Activated effector memory CD4-positive, alpha-beta T cell treated with Interleukin-2 at 50 U/mL for 16 hours (primary cell): Measurements from ENCODE around the gene MYH16.
A peak's percentile ranks its signal among the peaks of the same experiment; 100 is the strongest.
"Not testable (repeated sequence)": the region's sequence is repeated elsewhere in the genome, so short reads cannot be mapped to it uniquely, and the experiment has no call there.

Source experiments
- DNase-seq: peaks from one replicate; pipeline ENCODE4 v3.0.0-alpha.2; 2020

The MYH16 gene

DNA sequence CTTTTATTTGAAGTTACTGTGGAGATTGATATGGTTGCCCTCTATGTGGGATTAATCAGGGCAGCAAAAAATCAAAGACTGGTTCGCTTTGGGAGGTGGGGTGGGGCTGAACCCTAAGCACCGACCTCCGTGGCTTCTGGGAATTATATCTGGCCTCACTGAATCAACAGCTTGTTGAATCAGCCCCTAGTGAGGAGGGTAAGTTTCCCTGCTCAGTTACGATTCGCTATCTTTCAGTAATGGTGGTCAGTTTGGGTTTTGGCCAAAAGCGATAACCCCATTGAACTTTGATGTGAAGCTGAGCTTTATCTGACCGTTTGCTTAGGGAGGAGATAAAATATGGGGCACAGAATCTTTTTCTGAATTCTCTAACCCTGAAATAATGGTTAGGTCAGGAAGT lies 36.5 kb downstream of the MYH16 start:
- DNase-seq = no peak

DNA sequence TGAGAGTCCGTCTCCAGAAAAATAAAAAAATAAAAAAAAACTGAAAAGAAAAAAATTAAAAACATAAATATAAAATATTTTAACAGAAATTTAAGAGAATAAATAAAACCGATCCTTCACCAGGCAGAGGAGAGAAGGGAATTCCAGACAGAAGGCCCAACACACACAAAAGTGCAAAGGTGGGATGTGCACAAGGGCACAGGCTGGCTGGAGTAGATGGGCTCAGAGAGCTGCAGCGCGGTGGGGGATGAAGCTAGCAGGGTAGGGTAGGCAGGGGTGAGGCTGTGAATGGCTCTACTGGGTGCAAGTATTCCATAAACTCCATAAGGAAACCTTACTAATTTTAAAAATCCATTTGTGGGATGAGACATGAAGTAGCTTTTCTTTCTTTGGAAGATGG lies 37.4 kb downstream of the MYH16 start:
- no peak for DNase-seq

DNA sequence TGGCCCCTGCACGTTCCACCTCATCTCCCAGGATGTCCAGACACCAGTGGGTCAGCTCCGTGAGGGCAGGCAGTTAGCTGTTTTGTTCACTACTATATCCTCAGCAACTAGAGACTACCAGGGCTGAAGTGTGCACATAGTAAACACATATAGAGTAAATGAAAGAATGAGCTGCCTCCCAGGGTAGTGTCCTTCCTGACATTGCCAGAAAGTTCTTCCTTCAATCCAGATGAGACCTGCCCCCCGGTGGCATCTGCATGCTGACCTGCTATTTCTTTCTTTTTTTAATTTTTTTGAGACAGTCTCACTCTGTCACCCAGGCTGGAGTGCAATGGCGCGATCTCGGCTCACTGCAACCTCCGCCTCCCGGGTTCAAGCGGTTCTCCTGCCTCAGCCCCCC lies 39.1 kb downstream of the MYH16 start:
- no peak for DNase-seq

DNA sequence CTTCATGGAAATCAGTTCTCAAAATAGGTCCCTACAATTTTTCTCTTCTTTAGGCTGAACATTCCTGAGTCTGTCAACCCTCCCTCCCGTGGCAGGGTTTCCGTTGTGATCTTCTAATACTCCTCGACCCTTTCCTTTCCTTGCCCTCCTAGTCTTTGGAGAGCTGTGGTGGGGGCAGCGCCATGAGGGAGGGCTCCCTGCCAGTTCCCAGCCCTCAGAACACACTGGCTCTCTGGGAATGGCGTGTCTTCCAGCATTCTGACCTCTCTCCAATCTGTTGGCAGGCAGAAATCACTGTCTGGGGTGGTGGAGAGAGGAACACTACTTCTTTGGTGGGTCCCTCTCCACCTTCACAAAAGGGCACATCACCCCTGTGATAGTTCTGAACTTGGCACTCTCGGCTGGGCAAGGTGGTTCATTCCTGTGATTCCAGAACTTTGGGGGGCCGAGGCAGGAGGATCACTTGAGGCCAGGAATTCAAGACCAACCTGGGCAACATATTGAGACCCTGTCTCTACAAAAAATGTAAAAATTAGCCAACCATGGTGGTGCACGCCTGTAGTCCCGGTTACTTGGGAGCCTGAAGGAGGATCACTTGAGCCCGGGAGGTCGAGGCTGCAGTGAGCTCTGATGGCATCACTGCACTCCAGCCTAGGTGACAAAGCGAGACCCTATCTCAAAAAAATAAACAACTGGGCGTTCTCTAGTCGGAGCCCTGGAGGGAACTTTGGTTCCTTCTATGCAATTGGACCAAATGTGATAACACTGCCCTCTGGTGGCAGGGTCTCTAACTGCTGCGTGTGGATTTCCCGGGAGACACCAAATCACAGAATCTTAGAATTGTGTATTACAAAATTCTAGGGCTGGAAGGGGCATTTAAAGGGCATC lies 39.9 kb downstream of the MYH16 start:
- DNase-seq = peak; percentile 51

- DNase-seq = no peak
These were observed 40.5 kb downstream of the MYH16 start for GRCh38 chr7:99313204-99313573.

DNA sequence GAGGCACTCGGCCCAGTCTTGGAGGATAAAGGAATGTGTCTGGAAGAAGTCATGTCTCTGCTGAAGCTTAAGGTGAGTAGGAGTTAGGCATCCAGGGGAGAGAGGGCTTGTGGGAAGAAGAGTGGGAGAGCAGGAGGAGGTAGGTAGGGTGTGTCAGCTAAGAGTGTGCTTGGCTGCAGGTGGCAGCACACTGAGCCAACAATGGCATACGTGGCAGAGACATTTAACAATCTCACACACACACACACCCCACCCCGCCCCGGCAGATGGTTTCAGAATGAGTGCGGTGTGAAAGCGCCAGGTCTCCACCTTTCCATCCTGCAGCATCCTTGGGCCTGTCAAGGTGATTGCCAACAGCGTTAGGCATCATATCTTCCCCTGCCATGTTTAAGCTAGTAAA lies 41.9 kb downstream of the MYH16 start:
- no peak for DNase-seq

DNA sequence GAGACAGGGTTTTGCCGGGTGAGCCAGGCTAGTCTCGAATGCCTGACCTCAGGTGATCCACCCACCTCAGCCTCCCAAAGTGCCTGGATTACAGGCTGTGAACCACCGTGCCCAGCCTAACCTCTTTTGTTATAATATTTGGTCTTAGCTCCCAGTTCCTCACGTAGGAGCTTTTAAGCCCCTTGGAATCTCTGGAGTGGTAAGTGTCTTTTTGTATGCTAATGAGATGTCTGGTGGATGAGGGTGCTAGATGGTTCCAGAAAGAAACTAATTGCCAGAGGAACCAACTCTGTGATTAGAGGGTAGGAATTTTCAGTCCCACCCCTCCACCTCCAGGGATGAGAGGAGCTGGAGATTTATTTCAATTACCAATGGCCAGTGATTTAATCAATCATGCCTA lies 47.7 kb downstream of the MYH16 start:
- DNase-seq = no peak

GRCh38 chr7:99322659-99323058 lies 50.0 kb downstream of the MYH16 start:
- DNase-seq = not testable (repeated sequence)

DNA sequence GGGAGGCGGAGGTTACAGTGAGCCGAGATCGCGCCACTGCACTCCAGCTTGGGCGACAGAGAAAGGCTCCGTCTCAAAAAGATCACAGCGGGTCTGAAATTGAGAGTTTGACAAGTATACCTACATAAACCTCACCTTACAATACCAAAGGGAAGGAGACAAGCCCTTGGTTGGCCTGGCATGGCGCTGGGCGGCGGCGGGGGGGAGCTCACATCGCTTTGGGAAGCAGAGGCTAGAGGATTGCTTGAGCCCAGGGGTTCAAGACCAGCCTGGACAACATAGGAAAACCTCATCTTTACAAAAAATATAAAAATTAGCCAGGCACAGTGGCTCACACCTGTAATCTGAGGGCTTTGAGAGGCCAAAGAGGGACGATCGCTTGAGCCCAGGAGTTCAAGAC lies 51.9 kb downstream of the MYH16 start:
- no peak for DNase-seq

DNA sequence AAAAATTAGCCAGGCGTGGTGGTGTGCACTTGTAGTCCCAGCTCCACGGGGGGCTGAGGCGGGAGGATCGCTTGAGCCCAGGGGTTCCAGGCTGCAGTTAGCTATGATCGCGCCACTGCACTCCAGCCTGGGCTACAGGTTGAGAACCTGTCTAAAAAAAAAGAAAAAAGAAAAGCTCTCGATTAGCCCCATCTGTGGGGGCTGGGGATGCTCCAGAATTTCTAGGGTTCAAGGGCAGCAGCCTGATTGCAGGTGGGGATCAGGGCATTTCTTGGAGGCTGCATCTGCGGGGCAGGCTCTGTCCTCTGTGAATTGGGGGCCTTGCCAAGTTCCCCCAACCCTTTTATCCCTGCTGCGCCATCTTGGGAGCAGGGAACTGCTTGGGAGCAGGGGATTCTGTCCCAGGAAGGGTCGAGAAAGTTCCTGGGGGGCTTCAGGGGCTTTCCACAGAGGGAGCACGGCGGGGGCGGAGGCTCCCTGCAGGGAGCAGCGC lies 52.4 kb downstream of the MYH16 start:
- DNase-seq = no peak

DNA sequence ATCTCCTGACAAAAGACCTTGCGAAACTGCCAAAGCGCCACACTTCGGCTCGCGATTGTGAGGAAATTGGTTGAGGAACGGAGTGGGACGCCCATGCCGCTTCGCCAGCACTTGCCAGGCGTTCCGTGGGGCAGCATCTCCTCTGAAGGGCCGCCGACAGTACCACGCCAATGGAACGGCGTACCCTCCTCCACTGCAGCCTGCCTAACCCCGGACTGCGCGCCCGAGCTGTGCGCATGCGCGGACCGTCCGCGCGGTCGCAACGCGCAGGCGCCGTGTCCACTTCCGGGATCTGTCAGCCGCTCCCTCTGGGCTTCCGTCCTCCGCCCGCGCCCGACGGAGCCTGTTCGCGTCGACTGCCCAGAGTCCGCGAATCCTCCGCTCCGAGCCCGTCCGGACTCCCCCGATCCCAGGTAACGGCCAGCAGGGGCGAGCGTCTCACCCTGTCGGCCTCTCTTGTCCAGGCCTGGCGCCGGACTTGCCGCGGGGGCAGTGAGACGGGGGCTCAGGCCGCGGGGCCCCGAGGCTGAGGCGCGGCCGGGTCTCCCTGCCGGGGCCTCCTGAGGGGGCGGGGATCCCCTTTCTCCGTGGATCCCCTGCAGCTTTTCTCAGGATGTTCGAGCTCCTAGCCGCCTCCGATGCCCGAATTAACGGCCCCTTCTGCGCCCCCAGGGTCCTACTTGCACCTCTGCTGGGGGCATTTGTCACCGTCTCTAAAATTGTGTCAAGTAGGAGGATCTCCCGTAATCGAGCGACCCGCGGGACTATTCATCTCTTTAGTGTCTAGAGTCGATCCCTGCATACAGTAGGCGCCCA lies 53.2 kb downstream of the MYH16 start, which contains the start of gene ARPC1A:
Gene ARPC1A, plus strand, starts transcription at position 307 of the 816 bp plus-strand sequence. CDS start 7,456 bp downstream, outside the sequence.
- peak; percentile 90 for DNase-seq

GRCh38 chr7:99326408-99326782 lies 53.8 kb downstream of the MYH16 start:
- no peak for DNase-seq

GRCh38 chr7:99330314-99330961 lies 57.8 kb downstream of the MYH16 start:
- not testable (repeated sequence) for DNase-seq

GRCh38 chr7:99331002-99331401 lies 58.4 kb downstream of the MYH16 start:
- DNase-seq = no peak

- no peak for DNase-seq
These were observed 67.0 kb downstream of the MYH16 start for GRCh38 chr7:99339595-99339994.

DNA sequence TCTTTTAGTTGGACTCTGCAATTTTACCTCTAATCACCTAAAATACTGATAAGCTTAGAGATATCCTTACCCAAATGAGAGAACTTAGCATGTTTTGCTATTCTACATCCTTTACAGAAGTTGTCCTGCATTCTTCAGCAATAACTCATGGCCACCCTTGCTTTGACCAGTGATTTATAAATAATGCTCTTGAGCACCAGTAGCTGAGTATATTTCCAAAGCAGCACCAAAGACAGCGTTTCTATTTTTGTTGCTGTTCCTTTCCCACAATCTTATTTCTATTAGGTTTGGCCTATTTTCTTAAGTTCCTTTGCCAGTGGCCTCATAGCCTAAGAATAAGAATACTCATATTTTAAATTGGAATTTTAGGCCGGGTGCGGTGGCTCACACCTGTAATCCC lies 68.0 kb downstream of the MYH16 start:
- DNase-seq = no peak

GRCh38 chr7:99344061-99344647 lies 71.5 kb downstream of the MYH16 start:
- no peak for DNase-seq

- DNase-seq = not testable (repeated sequence)
These were observed 78.0 kb downstream of the MYH16 start for GRCh38 chr7:99350641-99351040.

GRCh38 chr7:99352247-99352646 lies 79.6 kb downstream of the MYH16 start:
- no peak for DNase-seq

DNA sequence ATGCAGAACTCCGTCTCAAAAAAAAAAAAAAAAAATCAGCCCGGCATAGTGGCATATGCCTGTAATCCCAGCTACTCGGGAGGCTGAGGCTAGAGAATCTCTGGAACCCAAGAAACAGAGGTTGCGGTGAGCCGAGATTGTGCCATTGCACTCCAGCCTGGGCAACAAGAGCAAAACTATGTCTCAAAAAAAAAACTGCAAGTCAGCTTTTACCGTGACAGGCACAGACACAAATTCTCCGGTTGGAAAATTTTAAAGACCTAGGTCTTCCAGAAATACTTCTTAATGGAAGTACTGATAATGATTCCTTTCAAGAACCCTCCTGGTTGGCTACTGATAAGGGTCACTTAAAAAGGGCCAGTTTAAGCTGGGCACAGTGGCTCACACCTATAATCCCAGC lies 82.5 kb downstream of the MYH16 start:
- DNase-seq = no peak

GRCh38 chr7:99357701-99358490 lies 85.3 kb downstream of the MYH16 start:
- no peak for DNase-seq

DNA sequence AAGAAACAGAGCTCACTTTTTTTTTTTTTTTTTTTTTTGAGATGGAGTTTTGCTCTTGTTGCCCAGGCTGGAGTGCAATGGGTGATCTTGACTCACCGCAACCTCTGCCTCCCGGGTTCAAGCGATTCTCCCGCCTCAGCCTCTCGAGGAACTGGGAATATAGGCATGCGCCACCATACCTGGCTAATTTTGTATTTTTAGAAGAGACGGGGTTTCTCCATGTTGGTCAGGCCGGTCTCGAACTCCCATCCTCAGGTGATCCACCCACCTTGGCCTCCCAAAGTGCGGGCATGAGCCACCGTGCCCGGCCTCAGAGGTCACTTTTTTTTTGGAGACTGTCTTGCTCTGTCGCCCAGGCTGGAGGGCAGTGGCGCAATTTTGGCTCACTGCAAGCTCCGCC lies 85.9 kb downstream of the MYH16 start:
- not testable (repeated sequence) for DNase-seq
